H9 (cell line): ENCODE measurements around the gene APLN. TPM values are rescaled to one million over a fixed set of nuclear protein-coding genes. Genes with fewer than 3 reads are reported as not detected.

Source experiments
- DNase-seq: peaks from one replicate; pipeline ENCODE4 v3.0.0-alpha.2; 2017
- H2AFZ ChIP-seq: one replicate; pipeline ENCODE4 v1.6.1; 2013; ENCODE audit warnings: mild to moderate bottlenecking, low read length, control low read depth, moderate library complexity
- H2AK5ac ChIP-seq: 2 replicates; pipeline ENCODE4 v1.6.1; 2013; ENCODE audit warnings: low read length, control low read depth, mixed read lengths; ENCODE audit not compliant: insufficient read length
- H2BK120ac ChIP-seq: one replicate; pipeline ENCODE4 v1.6.1; 2013; ENCODE audit warnings: low read depth, mild to moderate bottlenecking, low read length, control low read depth, inconsistent platforms; ENCODE audit not compliant: poor library complexity, severe bottlenecking
- H2BK12ac ChIP-seq: 2 replicates; pipeline ENCODE4 v1.6.1; 2013; ENCODE audit warnings: low read length, control low read depth, mixed read lengths, low read depth; ENCODE audit not compliant: insufficient read length
- H2BK15ac ChIP-seq: 2 replicates; pipeline ENCODE4 v1.6.1; 2013; ENCODE audit warnings: low read depth, low read length, control low read depth
- H2BK20ac ChIP-seq: one replicate; pipeline ENCODE4 v1.6.1; 2013; ENCODE audit warnings: low read depth, mild to moderate bottlenecking, low read length, control low read depth, inconsistent platforms; ENCODE audit not compliant: poor library complexity, severe bottlenecking
- H2BK5ac ChIP-seq: 2 replicates; pipeline ENCODE4 v1.6.1; 2013; ENCODE audit warnings: low read length, control low read depth, mixed read lengths; ENCODE audit not compliant: insufficient read length
- H3K14ac ChIP-seq: 2 replicates; pipeline ENCODE4 v1.6.1; 2013; ENCODE audit warnings: low read length, control low read depth; ENCODE audit not compliant: insufficient read depth
- H3K18ac ChIP-seq: 2 replicates; pipeline ENCODE4 v1.6.1; 2013; ENCODE audit warnings: low read depth, mild to moderate bottlenecking, mixed read lengths, low read length, control low read depth; ENCODE audit not compliant: insufficient read length
- H3K23ac ChIP-seq: 2 replicates; pipeline ENCODE4 v1.6.1; 2013; ENCODE audit warnings: low read length, control low read depth, mixed read lengths, low read depth; ENCODE audit not compliant: insufficient read length
- H3K23me2 ChIP-seq: 2 replicates; pipeline ENCODE4 v1.6.1; 2013; ENCODE audit warnings: low read depth, mild to moderate bottlenecking, mixed read lengths, low read length, control low read depth; ENCODE audit not compliant: insufficient read length, poor library complexity, severe bottlenecking
- H3K27ac ChIP-seq: 2 replicates; pipeline ENCODE4 v1.5.1; 2013; ENCODE audit warnings: low read length, control low read depth, mixed read lengths, low read depth; ENCODE audit not compliant: insufficient read length
- H3K27me3 ChIP-seq: 2 replicates; pipeline ENCODE4 v1.6.1; 2013; ENCODE audit warnings: low read length, control low read depth, inconsistent platforms; ENCODE audit not compliant: insufficient read depth
- H3K4ac ChIP-seq: 2 replicates; pipeline ENCODE4 v1.6.1; 2013; ENCODE audit warnings: low read depth, mild to moderate bottlenecking, control low read depth, inconsistent platforms, low read length, moderate library complexity
- H3K4me1 ChIP-seq: 2 replicates; pipeline ENCODE4 v1.6.1; 2013; ENCODE audit warnings: low read length, control low read depth, inconsistent platforms; ENCODE audit not compliant: insufficient read depth
- H3K4me2 ChIP-seq: 2 replicates; pipeline ENCODE4 v1.6.1; 2013; ENCODE audit warnings: low read length, control low read depth, mixed read lengths; ENCODE audit not compliant: insufficient read length, insufficient read depth
- H3K56ac ChIP-seq: 2 replicates; pipeline ENCODE4 v1.6.1; 2013; ENCODE audit warnings: low read depth, mild to moderate bottlenecking, mixed read lengths, low read length, control low read depth; ENCODE audit not compliant: insufficient read length
- H3K79me1 ChIP-seq: 2 replicates; pipeline ENCODE4 v1.6.1; 2013; ENCODE audit warnings: low read depth, mild to moderate bottlenecking, moderate library complexity, low read length, control low read depth, inconsistent platforms; ENCODE audit not compliant: insufficient read depth, poor library complexity, severe bottlenecking
- H3K79me2 ChIP-seq: 2 replicates; pipeline ENCODE4 v1.6.1; 2013; ENCODE audit warnings: low read length, control low read depth, inconsistent platforms; ENCODE audit not compliant: insufficient read depth
- H3K9ac ChIP-seq: 2 replicates; pipeline ENCODE4 v1.6.1; 2013; ENCODE audit warnings: low read length, control low read depth, mixed read lengths; ENCODE audit not compliant: insufficient read length; ENCODE audit errors: extremely low read depth
- H3K9me3 ChIP-seq: one replicate; pipeline ENCODE4 v1.6.1; 2013; ENCODE audit warnings: low read depth, low read length, inconsistent platforms; ENCODE audit not compliant: control insufficient read depth
- H3T11ph ChIP-seq: one replicate; pipeline ENCODE4 v1.6.1; 2013; ENCODE audit warnings: mild to moderate bottlenecking, low read length, control low read depth, inconsistent platforms
- H4K20me1 ChIP-seq: one replicate; pipeline ENCODE4 v1.6.1; 2013; ENCODE audit not compliant: control insufficient read depth, insufficient read length, insufficient read depth
- H4K5ac ChIP-seq: 2 replicates; pipeline ENCODE4 v1.6.1; 2013; ENCODE audit warnings: low read depth, mild to moderate bottlenecking, mixed read lengths, low read length, control low read depth; ENCODE audit not compliant: insufficient read length
- H4K8ac ChIP-seq: replicated peaks from 2 replicates; pipeline ENCODE4 v1.6.1; 2013; ENCODE audit warnings: low read length, control low read depth, mixed read lengths, low read depth; ENCODE audit not compliant: insufficient read length
- H4K91ac ChIP-seq: 2 replicates; pipeline ENCODE4 v1.6.1; 2013; ENCODE audit warnings: low read depth, mild to moderate bottlenecking, moderate library complexity, mixed read lengths, low read length, control low read depth; ENCODE audit not compliant: insufficient read length
- H3K27ac Mint-ChIP-seq, 3 experiments: 2 replicates in 2 of 3; 3 replicates in 1 of 3; pipeline ENCODE4 v1.8.0; 2020 to 2021; ENCODE audit warnings: mixed read lengths in 3 of 3, mild to moderate bottlenecking in 1 of 3, moderate library complexity in 1 of 3
- H3K27me3 Mint-ChIP-seq: 2 replicates; pipeline ENCODE4 v1.8.0; 2021; ENCODE audit warnings: low read depth, mild to moderate bottlenecking, moderate library complexity, mixed read lengths
- H3K36me3 Mint-ChIP-seq, 3 experiments: 2 replicates in 2 of 3; 3 replicates in 1 of 3; pipeline ENCODE4 v1.8.0; 2020 to 2021; ENCODE audit warnings: low read depth in 3 of 3, mixed read lengths in 3 of 3; ENCODE audit not compliant: insufficient read depth in 1 of 3
- H3K4me1 Mint-ChIP-seq, 2 experiments: 2 replicates each; pipeline ENCODE4 v1.8.0; 2020; ENCODE audit warnings: mixed read lengths in 2 of 2
- H3K4me3 Mint-ChIP-seq, 2 experiments: 2 replicates in 1 of 2; 3 replicates in 1 of 2; pipeline ENCODE4 v1.8.0; 2020 to 2021; ENCODE audit warnings: mild to moderate bottlenecking in 2 of 2, mixed read lengths in 2 of 2, moderate library complexity in 1 of 2
- H3K9me3 Mint-ChIP-seq, 2 experiments: 2 replicates in 1 of 2; 3 replicates in 1 of 2; pipeline ENCODE4 v1.8.0; 2020; ENCODE audit warnings: mild to moderate bottlenecking in 2 of 2, mixed read lengths in 2 of 2, moderate library complexity in 1 of 2
- WGBS: extraction: QIAGEN DNeasy Blood & Tissue Kit; methylation state at CpG from one replicate; pipeline ENCODE4 v1.1.7; 2013; ENCODE audit warnings: missing lambda C conversion rate, low lambda C conversion rate, mixed read lengths; ENCODE audit not compliant: insufficient read length; ENCODE audit errors: extremely low coverage; 5-methylcytosine and 5-hydroxymethylcytosine counted together
- total RNA-seq: library from RNA; stranded (reverse); gene quantifications from 2 replicates; pipeline ENCODE4 v1.2.1, GENCODE V29; 2021
- TF ChIP-seq, protein P1 (sequence below): fragments of 200-600 bp; sonication (generic); conservative IDR thresholded peaks from 3 replicates; pipeline ENCODE4 v1.8.0; 2021; ENCODE audit warnings: antibody characterized with exemption, mild to moderate bottlenecking

The APLN gene
- total RNA-seq, 1 experiment from 2014 or later, result 0.24 TPM

GRCh38 chrX:129652565-129653169 lies 2.1 kb downstream of the APLN start:
- no peak overlapping the region for H3K27ac ChIP-seq
- H3K18ac ChIP-seq, result no peak overlapping the region
- H3K4me1 ChIP-seq, result 0 out of 2 replicates have a peak, but pooled peaks cover 3% of the 10 kb centered on the region
- H3T11ph ChIP-seq, result no peak overlapping the region
- H2AFZ ChIP-seq, result no peak overlapping the region
- H4K20me1 ChIP-seq, result no peaks in the 10 kb centered on the region
- peaks cover 14 to 33% of the 10 kb centered on the region in 2 experiments for H3K4me1 Mint-ChIP-seq
- peaks cover 0 to 2% (median 0%) of the 10 kb centered on the region in 3 experiments; a peak in 5 of 7 replicates for H3K36me3 Mint-ChIP-seq
- no peak overlapping the region for H3K23ac ChIP-seq
- no peak overlapping the region for H2BK120ac ChIP-seq
- H3K9me3 Mint-ChIP-seq, result peaks cover 0 to 47% of the 10 kb centered on the region in 2 experiments; a peak in 4 of 5 replicates
- H3K23me2 ChIP-seq, result peaks cover 11% of the 10 kb centered on the region
- no peak overlapping the region for H4K5ac ChIP-seq
- peak; percentile 8 for DNase-seq
- H2AK5ac ChIP-seq, result no peak overlapping the region
- no peak overlapping the region for H3K27ac Mint-ChIP-seq
- H3K79me2 ChIP-seq, result no peaks in the 10 kb centered on the region
- no peak overlapping the region for H2BK15ac ChIP-seq
- H3K27me3 Mint-ChIP-seq, result peaks cover 95% of the 10 kb centered on the region
- H2BK20ac ChIP-seq, result no peak overlapping the region
- no peaks in the 10 kb centered on the region for H3K79me1 ChIP-seq
- no peak overlapping the region for H2BK12ac ChIP-seq
- no CpG with 5 or more reads among the region's 8 CpGs for WGBS
- no peak overlapping the region for H3K9ac ChIP-seq
- no peak overlapping the region for H3K4ac ChIP-seq
- no peak overlapping the region for H4K91ac ChIP-seq
- H4K8ac ChIP-seq, result no peak overlapping the region
- H3K4me2 ChIP-seq, result no peak overlapping the region
- no peak overlapping the region; the same call in 1 of the 2 replicates for H3K14ac ChIP-seq
- H2BK5ac ChIP-seq, result no peak overlapping the region
- no peak overlapping the region for H3K56ac ChIP-seq
- H3K9me3 ChIP-seq, result no peaks in the 10 kb centered on the region
- peaks cover 34% of the 10 kb centered on the region; the same call in 1 of the 2 replicates for H3K27me3 ChIP-seq
- H3K4me3 Mint-ChIP-seq, result peak overlapping the region in 1 of 2 experiments; percentile 54; a peak in 1 of 5 replicates
- TF ChIP-seq, protein P1, sequence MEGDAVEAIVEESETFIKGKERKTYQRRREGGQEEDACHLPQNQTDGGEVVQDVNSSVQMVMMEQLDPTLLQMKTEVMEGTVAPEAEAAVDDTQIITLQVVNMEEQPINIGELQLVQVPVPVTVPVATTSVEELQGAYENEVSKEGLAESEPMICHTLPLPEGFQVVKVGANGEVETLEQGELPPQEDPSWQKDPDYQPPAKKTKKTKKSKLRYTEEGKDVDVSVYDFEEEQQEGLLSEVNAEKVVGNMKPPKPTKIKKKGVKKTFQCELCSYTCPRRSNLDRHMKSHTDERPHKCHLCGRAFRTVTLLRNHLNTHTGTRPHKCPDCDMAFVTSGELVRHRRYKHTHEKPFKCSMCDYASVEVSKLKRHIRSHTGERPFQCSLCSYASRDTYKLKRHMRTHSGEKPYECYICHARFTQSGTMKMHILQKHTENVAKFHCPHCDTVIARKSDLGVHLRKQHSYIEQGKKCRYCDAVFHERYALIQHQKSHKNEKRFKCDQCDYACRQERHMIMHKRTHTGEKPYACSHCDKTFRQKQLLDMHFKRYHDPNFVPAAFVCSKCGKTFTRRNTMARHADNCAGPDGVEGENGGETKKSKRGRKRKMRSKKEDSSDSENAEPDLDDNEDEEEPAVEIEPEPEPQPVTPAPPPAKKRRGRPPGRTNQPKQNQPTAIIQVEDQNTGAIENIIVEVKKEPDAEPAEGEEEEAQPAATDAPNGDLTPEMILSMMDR, result no peak
